UCSD-AML1 (cell line): ENCODE results near the gene RHOJ.
"Not testable (repeated sequence)": the region's sequence is repeated elsewhere in the genome, so short reads cannot be mapped to it uniquely, and the experiment has no call there.

ENCODE experiments used
- DNase-seq: peaks from one replicate; lab custom pipeline; 2025; ENCODE audit not compliant: unreplicated experiment; lab: John Stamatoyannopoulos, UW

The RHOJ gene

GRCh38 chr14:63266106-63266505, 61.9 kb downstream of the RHOJ start:
- no peak for DNase-seq

GRCh38 chr14:63267171-63267570, 62.9 kb downstream of the RHOJ start:
- no peak for DNase-seq

- DNase-seq = no peak
These were observed 64.5 kb downstream of the RHOJ start for GRCh38 chr14:63268771-63269170.

GRCh38 chr14:63269561-63270225, 65.5 kb downstream of the RHOJ start:
- DNase-seq = no peak

DNA sequence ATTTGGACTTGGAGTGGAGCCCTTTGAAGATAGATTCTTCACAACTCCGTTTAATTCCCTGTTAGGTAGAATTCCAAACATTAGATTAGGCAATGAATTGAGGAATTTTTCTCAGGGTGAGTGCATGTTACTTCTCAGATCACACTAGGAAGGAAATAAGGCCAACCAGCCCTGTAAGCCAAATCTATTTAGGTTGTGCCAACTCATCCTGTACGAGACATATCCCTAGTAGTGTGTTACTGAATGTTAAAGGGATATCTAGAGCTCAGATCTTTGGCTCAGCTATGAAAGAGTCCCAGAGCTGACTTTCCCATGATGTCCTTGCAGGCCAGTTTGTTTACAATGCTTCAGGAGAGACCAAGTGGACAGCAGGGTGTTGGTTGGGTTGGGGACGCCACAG, 68.9 kb downstream of the RHOJ start:
- no peak for DNase-seq

- no peak for DNase-seq
These were observed 69.7 kb downstream of the RHOJ start for GRCh38 chr14:63273717-63274655.

DNA sequence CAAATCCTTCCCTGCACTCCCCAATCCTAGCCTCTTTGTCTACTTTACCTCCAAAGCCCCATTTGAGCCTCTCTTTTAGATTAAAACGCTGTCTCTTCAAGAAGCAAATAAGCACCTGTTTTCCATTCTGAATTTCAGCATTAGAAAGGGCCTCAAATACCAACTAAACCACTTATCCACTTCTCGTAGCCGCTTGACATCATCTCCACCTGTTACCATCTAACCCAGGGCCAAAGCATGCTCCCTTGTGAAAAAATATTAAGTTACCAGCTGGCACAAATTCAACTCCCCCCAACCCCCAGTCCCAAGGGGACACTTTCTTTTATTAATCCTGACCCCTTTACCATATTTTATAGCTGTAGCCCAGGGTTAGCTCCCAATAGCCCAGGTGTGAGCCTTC, 71.4 kb downstream of the RHOJ start:
- DNase-seq = no peak

- no peak for DNase-seq
These were observed 71.8 kb downstream of the RHOJ start for GRCh38 chr14:63276016-63276415.

- DNase-seq = no peak
These were observed 72.5 kb downstream of the RHOJ start for GRCh38 chr14:63276492-63277342.

- DNase-seq = no peak
These were observed 73.4 kb downstream of the RHOJ start for GRCh38 chr14:63277591-63278183.

DNA sequence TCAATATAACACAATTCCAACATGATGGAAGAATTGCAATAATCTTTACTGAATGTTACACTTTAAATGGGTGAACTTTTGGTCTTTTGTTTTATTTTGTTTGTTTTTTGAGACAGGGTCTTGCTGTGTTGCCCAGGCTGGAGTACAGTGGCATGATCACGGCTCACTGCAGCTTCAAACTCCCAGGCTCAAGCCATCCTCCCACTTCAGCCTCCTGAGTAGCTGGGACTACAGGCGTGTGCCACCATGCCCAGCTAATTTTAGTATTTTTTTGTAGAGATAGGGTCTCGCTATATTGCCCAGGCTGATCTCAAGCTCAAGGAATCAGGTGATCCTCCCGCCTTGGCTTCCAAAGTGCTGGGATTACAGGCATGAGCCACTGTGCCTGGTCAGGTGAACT, 75.7 kb downstream of the RHOJ start:
- not testable (repeated sequence) for DNase-seq

GRCh38 chr14:63282997-63283883, 79.0 kb downstream of the RHOJ start:
- no peak for DNase-seq

GRCh38 chr14:63283884-63284248, 79.6 kb downstream of the RHOJ start:
- no peak for DNase-seq

DNA sequence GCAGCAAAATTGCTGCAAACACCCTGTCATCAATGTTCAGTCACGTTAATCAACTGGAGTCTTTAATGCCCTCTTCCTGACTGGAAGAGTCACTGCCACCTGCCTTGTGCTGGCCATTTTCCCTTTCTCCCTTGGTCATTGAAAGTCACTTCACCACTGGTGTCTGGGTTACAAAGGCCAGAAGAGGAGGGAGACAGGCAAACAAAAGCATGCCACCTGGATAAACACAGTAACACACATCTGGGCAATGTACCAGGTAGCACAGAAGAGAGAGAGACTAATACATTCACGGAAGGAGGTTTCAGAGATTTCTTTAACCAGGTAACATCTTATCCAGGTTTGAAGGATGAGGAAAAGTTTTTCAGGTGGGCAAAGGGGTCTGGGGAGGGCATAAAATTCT, 81.8 kb downstream of the RHOJ start:
- no peak for DNase-seq

DNA sequence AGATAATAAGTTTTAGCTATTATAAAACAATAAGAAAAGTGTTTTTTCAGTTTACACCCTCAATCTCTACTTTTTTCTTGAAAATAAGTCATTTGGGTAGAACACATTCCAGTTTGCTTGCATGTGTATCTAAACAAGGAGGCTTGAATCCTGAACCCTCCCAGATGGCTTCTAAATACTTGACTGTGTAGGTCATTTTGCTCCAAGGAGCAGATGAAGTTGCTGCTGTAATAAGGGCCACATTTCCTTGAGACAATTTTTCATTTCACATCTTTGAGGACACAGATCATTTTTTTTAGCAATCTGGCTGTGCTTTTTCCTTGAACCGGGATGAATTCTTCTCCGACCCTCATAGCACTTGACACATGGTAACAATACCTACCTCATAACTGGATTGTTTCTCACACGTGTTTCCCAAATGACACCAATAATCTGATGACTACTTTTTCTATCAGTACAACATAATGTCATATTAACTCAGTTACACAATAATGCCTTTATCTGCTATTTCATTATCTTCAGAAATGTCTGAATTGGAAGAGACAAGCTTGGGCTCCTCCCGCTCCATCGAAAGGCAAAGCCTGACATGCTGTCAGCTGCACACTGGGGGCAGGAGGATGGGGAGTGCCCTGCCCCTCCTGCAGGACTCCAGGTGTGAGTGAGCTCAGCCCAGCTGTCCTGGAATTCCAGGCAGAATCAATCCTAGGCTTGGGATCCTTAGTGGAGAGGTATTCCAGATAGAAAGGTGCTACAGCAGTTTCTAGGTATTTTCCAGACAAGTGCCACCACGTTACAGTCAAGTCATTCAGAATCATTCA, 83.6 kb downstream of the RHOJ start:
- DNase-seq = no peak

- DNase-seq = no peak
These were observed 84.6 kb downstream of the RHOJ start for GRCh38 chr14:63288853-63289252.

DNA sequence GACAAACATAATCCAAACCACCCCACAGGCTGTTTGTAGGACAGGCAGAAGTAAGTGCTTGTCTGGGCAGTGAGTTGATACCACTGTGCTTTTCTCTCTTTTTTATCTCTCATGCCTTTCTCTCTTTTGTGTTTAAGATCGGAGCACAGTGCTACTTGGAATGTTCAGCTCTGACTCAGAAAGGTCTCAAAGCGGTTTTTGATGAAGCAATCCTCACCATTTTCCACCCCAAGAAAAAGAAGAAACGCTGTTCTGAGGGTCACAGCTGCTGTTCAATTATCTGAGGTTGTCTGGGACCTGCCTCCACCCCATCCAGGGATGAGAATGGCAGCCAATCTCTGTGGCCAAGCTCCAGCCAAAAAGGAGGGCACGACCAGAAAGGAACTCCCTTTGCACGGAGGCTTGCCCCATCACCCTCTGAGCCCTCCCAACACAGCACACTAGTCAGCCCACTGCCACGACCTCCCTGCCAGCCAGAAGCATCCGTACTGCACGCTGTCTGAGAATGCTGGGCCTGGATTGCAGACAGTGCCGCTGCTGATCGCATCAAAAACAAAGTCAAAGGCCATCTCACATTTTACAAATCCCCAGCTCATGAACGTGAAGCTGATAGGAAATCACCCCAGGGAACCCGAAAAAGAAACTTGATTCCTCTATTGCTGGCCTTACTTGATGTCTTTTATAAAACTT, 86.6 kb downstream of the RHOJ start:
- DNase-seq = no peak

DNA sequence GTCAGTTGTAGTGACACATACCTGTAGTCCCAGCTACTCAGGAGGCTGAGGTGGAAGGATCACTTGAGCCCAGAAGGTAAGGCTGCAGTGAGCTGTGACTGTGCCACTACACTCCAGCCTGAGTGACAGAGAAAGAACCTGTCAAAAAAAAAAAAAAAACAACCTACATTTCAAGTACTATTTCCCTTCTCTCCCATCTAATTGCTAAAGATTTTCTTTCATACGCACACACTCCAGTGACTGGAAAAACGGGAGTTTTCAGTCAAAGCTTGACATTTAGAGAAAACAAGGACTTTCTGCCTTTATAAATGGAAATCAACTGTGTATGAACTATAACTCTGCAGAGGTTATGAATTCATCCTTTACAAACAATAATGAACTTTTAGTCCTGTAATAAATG, 88.6 kb downstream of the RHOJ start:
- DNase-seq = no peak

DNA sequence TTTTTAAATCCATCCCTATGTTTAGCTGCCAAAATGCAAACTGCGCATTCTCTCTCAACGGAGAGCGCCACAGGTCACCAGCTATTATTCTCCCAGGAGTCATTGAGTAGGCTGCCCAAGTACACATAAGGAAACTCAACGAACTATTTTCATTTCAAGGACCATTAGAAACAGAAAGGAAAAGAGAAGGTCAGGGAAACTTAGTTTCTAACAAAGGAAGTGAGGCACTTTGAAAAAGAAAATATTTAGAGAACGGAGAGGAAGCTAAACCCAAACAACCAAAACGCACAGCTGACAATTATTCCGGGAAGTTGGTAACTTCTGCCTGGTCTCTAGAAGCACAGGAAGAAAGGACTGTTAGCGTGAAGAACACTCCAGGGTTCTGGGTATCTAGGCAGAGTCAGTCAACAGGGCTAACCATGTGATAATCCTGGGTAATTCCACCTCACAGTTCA, 91.0 kb downstream of the RHOJ start:
- no peak for DNase-seq
